Medulla oblongata (tissue), 1 donor: Measurements from ENCODE around the gene ZNF135.
A peak's percentile ranks its signal among the peaks of the same experiment; 100 is the strongest.

ENCODE experiments used
- DNase-seq: peaks from one replicate; pipeline ENCODE4 v3.0.0-alpha.2; 2015; ENCODE audit errors: extremely low spot score

The ZNF135 gene

DNA sequence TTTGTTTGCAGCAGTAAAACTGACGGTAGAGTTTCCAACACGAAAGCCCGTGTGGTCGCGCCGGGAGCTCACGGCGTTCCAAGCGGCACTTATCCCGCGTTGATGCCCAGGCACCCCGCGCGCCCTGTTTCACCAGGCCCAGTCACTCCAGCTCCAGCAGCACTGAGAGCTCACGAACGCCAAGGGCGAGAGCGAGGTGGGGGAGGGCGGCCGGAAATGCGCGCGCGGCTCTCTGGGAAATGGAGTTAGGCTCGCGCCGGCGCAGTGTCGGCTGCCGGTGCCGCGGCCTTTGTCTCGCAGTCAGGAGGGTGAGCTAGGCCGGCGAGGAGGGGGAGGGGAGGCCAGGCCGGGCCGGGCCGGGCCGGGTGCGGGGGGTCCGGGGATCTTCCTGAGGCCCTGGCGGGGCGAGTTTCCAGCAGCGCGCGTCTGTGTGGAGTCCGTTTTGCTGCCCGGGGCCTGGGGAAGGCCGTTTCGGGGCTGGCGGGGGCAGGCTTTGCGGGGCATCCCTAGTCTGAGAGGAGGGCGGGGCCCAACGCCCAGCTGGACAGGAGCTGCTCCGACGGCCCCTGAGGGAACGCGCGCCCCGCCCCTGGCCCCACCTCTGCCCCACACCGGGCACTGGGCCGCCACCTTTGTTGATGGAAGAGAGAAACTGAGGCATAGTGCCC lies at the start of gene ZNF135:
ZNF135 (plus strand) TSS at position 280 of the 668 bp plus-strand sequence. CDS start 721 bp downstream, outside the sequence.
- DNase-seq: peak; percentile 89

DNA sequence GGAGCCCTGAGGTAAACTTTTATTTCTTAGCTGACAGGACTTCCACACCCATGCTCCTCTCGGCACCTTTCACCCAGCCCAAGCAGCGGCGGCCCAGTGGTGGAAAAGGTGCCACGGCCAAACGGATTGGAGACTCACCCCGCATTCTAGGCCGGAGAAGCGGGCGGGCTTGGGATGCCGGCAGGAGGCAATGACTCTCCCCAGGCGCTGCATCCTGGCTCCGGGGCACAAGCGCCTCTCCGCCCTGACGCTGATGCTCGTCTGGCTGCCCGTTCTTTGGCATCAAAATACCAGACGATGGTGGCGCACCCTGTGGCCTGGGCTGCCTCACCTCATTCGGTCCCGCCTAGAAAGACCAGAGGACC lies 49.8 kb upstream of the ZNF135 start:
- DNase-seq: no peak

DNA sequence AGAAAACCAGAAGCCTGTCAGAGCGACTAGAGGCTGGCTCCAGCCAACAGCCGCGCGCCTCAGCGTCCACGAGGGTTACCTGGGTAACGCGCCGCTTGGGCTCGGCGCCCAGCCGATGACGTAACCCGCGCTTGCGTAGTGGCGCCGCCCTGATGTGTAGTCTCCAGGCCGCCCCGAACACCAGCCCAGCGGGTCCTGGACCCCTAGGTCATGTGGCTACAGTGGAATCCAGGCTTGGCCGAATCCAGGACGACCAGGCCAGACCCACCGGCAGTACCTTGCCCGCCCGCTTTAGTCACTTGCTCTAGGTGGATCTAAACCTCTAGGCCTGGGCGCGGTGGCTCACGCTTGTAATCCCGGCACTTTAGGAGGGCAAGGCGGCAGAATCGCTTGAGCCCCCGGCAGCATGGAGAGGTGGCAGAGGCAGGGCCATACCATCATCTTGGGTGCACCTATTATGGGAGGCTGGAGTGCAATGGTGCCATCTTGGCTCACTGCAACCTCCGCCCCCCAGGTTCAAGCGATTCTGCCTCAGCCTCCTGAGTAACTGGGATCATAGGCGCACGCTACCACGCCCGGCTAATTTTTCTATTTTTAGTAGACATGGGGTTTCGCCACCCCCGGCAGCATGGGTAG lies 49.3 kb upstream of the ZNF135 start:
- peak; percentile 89 for DNase-seq

- no peak for DNase-seq
These were observed 48.6 kb upstream of the ZNF135 start for GRCh38 chr19:58010507-58010906.

DNA sequence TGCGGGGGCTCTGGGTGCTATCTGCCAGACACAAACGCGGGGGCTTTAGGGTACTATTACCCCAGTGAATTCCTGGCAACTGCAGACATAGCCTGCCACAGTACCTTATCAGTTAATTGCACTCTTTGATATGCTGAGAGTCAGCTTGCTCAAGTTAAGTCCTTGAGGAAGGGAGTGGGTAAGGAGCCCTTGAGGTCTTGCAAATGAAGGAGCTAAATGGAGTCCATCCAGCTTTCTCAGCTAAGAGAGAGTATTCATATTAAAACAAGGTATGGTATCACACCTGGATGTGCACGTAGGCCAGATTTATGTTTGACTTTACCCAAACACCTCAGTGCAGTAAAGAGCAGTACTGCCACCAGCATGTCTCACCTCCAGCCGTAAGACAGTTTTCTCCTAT lies 44.9 kb upstream of the ZNF135 start:
- no peak for DNase-seq

GRCh38 chr19:58020129-58020528 lies 39.0 kb upstream of the ZNF135 start:
- no peak for DNase-seq

- DNase-seq: peak; percentile 90
These were observed 37.4 kb upstream of the ZNF135 start for GRCh38 chr19:58021541-58022282.

DNA sequence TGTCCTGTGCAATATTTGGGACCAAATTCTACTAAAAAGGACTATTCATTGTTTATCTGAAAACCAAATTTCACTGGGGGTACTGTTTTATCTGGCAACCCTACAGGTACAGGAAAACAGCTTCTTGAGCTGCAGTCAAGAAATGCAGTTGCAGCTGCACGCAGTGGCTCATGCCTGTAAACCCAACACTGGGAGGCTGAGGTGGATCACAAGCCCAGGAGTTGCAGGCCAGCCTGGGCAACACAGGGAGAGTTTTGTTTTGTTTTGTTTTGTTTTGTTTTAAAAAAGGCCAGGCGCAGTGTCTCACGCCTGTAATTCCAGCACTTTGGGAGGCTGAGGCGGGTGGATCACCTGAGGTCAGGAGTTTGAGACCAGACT lies 36.8 kb upstream of the ZNF135 start:
- no peak for DNase-seq

- DNase-seq: no peak
These were observed 34.4 kb upstream of the ZNF135 start for GRCh38 chr19:58024661-58025060.

- DNase-seq: peak; percentile 94
These were observed 25.2 kb upstream of the ZNF135 start, which contains the start of gene ZSCAN1 for GRCh38 chr19:58033741-58034476. TSS of gene ZSCAN1 (plus strand) at chr19:58034025. CDS start at chr19:58037837, 3,812 bp downstream.

DNA sequence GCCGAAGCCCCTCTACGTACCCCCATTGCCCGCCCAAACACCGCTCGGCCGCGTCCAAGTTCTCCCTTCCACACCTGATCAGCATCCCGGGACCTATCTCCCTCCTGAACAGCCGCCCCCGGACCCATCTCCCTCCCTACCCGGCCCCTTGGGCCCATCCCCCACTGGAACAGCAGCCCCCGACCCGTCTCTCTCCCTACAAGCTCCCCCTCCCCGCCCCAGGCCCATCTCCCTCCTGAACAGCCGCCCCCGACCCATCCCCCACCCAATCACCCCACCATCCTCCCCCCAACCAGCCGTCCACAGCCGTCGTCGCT lies 24.6 kb upstream of the ZNF135 start:
- no peak for DNase-seq

DNA sequence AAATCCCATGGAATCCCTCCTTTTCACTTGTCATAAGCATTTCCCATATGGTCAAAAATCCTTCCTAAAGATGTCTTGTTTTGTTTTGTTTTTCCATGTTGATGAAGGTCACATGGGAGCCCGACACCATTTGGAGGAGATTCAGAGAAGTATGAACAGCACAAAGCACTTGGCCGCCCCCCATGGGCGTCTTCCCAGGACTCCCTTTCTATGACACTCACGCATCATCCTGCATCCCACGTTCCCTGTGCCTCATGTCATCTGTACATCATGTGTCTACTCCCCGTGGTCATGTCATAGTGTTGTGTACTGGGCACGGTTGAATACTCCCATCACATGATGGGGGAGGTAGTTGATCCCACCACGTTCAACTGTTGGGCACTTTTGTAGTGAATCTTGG lies 23.2 kb upstream of the ZNF135 start:
- no peak for DNase-seq

DNA sequence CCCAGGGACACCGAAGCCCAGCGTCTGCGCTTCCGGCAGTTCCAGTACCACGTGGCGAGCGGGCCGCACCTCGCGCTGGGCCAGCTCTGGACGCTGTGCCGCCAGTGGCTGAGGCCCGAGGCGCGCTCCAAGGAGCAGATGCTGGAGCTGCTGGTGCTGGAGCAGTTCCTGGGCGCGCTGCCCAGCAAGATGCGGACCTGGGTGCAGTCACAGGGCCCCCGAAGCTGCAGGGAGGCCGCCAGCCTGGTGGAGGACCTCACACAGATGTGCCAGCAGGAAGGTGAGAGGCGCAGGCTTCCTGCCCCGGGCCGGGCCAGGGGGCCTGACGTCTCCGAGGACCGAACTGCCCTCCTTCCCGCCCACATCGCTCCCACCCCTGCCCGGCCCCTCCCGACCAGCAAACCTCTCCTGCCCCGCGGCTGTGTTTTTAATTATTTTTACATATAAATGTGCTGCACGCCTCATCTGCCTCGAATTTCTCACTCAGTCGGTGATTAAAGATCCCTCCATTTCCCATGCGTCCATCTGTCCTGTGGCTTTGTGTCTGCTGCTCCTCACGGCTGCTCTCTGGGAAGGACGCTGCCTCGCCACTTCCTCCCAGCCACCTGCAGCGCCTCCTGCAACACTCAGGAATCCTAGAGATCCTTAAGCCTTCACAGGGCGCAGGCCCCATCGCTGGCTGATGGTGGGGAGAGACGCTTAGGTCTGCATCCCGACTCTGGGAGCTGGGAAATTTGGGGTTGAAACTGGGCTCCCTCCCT lies 21.0 kb upstream of the ZNF135 start:
- DNase-seq: peak; percentile 16

- DNase-seq: no peak
These were observed 20.3 kb upstream of the ZNF135 start for GRCh38 chr19:58038688-58039204.

DNA sequence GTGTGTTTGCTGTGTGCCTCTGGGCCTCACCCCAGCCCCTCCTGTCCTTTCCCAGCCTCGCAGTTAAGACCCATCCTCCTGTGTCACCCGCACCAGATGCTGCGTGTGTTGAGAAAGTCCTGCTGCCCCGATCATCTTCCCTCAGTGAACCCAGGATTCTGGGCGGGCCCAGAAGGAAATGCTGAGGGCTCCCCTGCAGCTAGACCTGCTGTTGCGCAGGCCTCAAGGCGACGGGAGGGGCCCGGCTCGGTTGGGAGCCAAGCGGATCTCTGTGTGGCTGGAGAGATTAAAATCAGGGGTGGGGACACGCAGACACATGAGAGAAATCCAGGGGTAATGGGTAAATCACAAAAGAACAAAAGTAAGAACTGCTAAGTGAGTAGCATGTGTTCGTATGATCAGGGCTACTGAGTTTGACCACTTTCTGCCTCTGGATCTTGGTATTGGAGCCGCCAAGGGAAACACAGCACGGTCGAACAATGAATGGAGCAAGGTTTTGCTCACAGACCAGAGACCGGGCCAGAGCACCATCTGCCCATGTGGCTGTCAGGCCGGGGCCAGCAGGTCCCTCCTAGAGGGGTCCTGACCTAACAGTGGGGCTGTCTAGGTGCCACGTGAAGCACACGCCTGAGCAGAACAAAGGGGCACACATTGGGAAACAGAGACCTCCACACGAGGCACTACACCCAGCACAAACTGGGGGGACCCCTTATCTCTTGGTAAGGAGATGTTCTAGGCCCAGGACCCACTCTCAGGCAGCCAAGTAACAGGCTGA lies 18.1 kb upstream of the ZNF135 start:
- no peak for DNase-seq

DNA sequence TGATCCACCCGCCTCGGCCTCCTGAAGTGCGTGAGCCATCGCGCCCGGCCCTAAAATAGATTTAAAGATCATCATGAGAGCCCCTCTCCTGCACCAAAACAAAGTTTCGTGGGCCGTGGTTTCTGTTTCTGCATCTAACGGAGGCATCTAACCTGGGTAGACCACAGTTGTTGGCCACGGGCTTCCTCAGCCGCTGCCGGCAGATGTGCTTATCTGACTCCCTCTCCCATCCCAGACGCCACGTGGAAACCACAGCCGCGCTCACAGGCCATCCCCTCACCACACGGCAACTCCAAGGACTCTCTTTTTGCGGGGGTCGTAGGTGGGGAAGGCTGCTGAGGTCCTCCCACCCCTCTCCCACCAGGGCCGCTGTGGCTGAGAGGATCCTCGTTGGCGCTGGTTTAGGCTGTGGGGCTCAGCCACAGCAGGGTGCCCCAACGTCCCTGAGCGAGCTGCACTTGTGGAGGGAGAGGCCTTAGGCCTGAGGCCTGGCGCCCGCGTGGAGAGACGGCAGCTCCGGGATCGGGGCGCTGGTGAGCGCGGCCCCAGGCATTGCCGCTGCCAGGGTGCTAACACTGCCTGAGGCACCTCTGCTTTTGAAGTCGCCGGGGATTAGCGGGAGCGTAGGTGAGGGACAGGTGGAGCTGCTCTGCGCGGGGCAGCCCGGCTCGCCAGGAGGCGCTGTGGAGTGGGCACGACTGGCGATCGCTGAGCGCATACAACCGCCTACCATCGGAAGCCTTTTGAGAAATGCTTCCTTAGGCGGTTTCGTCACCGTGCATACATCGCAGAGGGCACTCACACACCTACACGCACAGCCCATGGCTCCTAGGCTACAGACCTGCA lies 16.4 kb upstream of the ZNF135 start:
- DNase-seq: no peak

GRCh38 chr19:58044391-58044790 lies 14.7 kb upstream of the ZNF135 start:
- DNase-seq: no peak

GRCh38 chr19:58044886-58045285 lies 14.2 kb upstream of the ZNF135 start:
- no peak for DNase-seq

- DNase-seq: no peak
These were observed 13.6 kb upstream of the ZNF135 start for GRCh38 chr19:58045411-58046050.
